Panc1 (cell line): ENCODE measurements around the gene ABLIM2. TPM values are rescaled to one million over a fixed set of nuclear protein-coding genes. Genes with fewer than 3 reads are reported as not detected.

ENCODE experiments used
- ATAC-seq: fragments of 200-7000 bp; cut with Tn5 transposase; 2 replicates; pipeline ENCODE4 v1.9.1; 2020; ENCODE audit warnings: mild to moderate bottlenecking, moderate library complexity
- BruUV-seq: library from RNA; stranded (reverse); fragments of 400-500 nt; replicated peaks from 2 replicates; lab custom pipeline; 2021; lab: Mats Ljungman, UMichigan
- CTCF ChIA-PET: fragments of 300-600 bp; sonication (Branson Sonifier 250); formaldehyde crosslinking; loops from one replicate; lab custom pipeline; 2022; ENCODE audit warnings: antibody characterized with exemption; lab: Charles Lee
- POLR2A ChIA-PET: fragments of 300-600 bp; sonication (Branson Sonifier 250); formaldehyde crosslinking; loops from one replicate; lab custom pipeline; 2022; ENCODE audit warnings: antibody characterized with exemption; lab: Charles Lee
- DNase-seq: peaks from one replicate; pipeline ENCODE4 v3.0.0-alpha.2; 2010; ENCODE audit warnings: low read depth, low spot score
- H3K27ac ChIP-seq: 2 replicates; pipeline ENCODE4 v1.5.1; 2011; ENCODE audit warnings: mild to moderate bottlenecking, low read length, inconsistent platforms
- H3K27me3 ChIP-seq: fragments of 200-500 bp; sonication (Bioruptor generic); 2 replicates; pipeline ENCODE4 v1.6.0; 2014; ENCODE audit warnings: low read length, inconsistent platforms; ENCODE audit not compliant: control insufficient read depth, insufficient read depth
- H3K36me3 ChIP-seq: fragments of 200-500 bp; sonication (Bioruptor generic); 2 replicates; pipeline ENCODE4 v1.5.1; 2014; ENCODE audit warnings: inconsistent platforms, mild to moderate bottlenecking, low read length, moderate library complexity; ENCODE audit not compliant: control insufficient read depth, insufficient read depth
- H3K4me1 ChIP-seq: 2 replicates; pipeline ENCODE4 v1.5.1; 2011; ENCODE audit warnings: inconsistent platforms, mild to moderate bottlenecking, low read length, moderate library complexity; ENCODE audit not compliant: control insufficient read depth, insufficient read depth
- H3K4me3 ChIP-seq, 2 experiments: 2 replicates each; pipeline ENCODE4 v1.5.1; 2011 to 2012; ENCODE audit warnings: low read depth in 2 of 2, low read length in 2 of 2, mild to moderate bottlenecking in 2 of 2, inconsistent platforms in 1 of 2, moderate library complexity in 1 of 2
- H3K9me3 ChIP-seq: fragments of 200-500 bp; sonication (Bioruptor generic); 2 replicates; pipeline ENCODE4 v1.5.1; 2014; ENCODE audit warnings: low read depth, mild to moderate bottlenecking, inconsistent platforms, low read length, moderate library complexity; ENCODE audit not compliant: control insufficient read depth, insufficient read depth
- CTCF ChIP-seq: fragments of 450-650 bp; IDR thresholded peaks from 2 replicates; pipeline ENCODE4 v1.5.1; 2017; ENCODE audit warnings: mild to moderate bottlenecking
- POLR2AphosphoS5 ChIP-seq: IDR thresholded peaks from 2 replicates; pipeline ENCODE4 v1.6.1; 2012; ENCODE audit warnings: mild to moderate bottlenecking, low read depth, low read length, moderate library complexity
- REST ChIP-seq, 2 experiments: IDR thresholded peaks; 2 replicates each; pipeline ENCODE4 v1.6.1; 2011 to 2012; ENCODE audit warnings: low read depth in 2 of 2, control low read depth in 1 of 2, low read length in 1 of 2, mild to moderate bottlenecking in 1 of 2, moderate library complexity in 1 of 2; ENCODE audit not compliant: insufficient read depth in 1 of 2
- SIN3A ChIP-seq: IDR thresholded peaks from 2 replicates; pipeline ENCODE4 v1.6.1; 2012; ENCODE audit warnings: low read depth, mild to moderate bottlenecking, low read length, moderate library complexity, borderline replicate concordance; ENCODE audit not compliant: insufficient read depth
- TCF7L2 ChIP-seq: IDR thresholded peaks from 2 replicates; pipeline ENCODE4 v1.6.1; 2011; ENCODE audit warnings: mild to moderate bottlenecking, low read depth, low read length, inconsistent platforms
- in situ Hi-C: cut with HindIII; loops from 2 replicates; pipeline ENCODE4 v1.10.0; 2016; ENCODE audit warnings: low sequenced_read_pairs, low pct_unique_long_range_greater_than_20kb
- intact Hi-C: fragments of 100-400 bp; cut with micrococcal nuclease; formaldehyde crosslinking; loops from one replicate; pipeline ENCODE4 v1.10.0; 2022; ENCODE audit not compliant: unreplicated experiment
- total RNA-seq: library from RNA; stranded (reverse); gene quantifications from one replicate; pipeline ENCODE4 v1.2.1, GENCODE V29; 2021; ENCODE audit not compliant: unreplicated experiment

ABLIM2 gene
- total RNA-seq, 1 experiment from 2014 or later: 0.64 TPM

- H3K27ac ChIP-seq: no peak overlapping the region
- ChIA-PET CTCF (no interaction called here), POLR2A (interaction anchor here (0.6 kb wide), 1 partner anchor 189 kb away, joined by 3 read pairs; no protein-coding TSS in a partner anchor)
- ATAC-seq (no peak), DNase-seq (no peak)
- TF ChIP-seq CTCF (no peak), REST (IDR thresholded peaks at IDR 0.05; ENCODE audit: insufficient read depth in 1 of 2, low read depth in 2 of 2, low read length in 1 of 2) (no peak), SIN3A (no peak), TCF7L2 (no peak), POLR2AphosphoS5 (no peak)
- H3K9me3 ChIP-seq: no peaks in the 10 kb centered on the region
- H3K4me1 ChIP-seq: no peaks in the 10 kb centered on the region
- intact Hi-C loops: no loop called here
- no peak overlapping the region for H3K4me3 ChIP-seq
- no peaks in the 10 kb centered on the region for H3K36me3 ChIP-seq
- no peaks in the 10 kb centered on the region for H3K27me3 ChIP-seq
- no TSS peak for BruUV-seq
- in situ Hi-C loops: no loop called here
These were observed 24.6 kb downstream of the ABLIM2 start for GRCh38 chr4:8133897-8134563.

GRCh38 chr4:8132947-8133705, 25.5 kb downstream of the ABLIM2 start:
- no peaks in the 10 kb centered on the region for H3K4me1 ChIP-seq
- no peaks in the 10 kb centered on the region for H3K36me3 ChIP-seq
- in situ Hi-C loops (no loop called here), intact Hi-C loops (no loop called here)
- CTCF ChIA-PET: no interaction called here
- H3K27ac ChIP-seq: no peak overlapping the region
- H3K4me3 ChIP-seq: no peak overlapping the region
- POLR2A ChIA-PET: no interaction called here
- no peaks in the 10 kb centered on the region for H3K27me3 ChIP-seq
- ATAC-seq: no peak
- DNase-seq: no peak
- no TSS peak for BruUV-seq
- H3K9me3 ChIP-seq: no peaks in the 10 kb centered on the region
- TF ChIP-seq TCF7L2 (no peak), POLR2AphosphoS5 (no peak), REST (IDR thresholded peaks at IDR 0.05; ENCODE audit: insufficient read depth in 1 of 2, low read depth in 2 of 2, low read length in 1 of 2) (no peak), CTCF (no peak), SIN3A (no peak)
